ENCODE measurements around the gene SCMH1.
"Not testable (repeated sequence)": the region's sequence is repeated elsewhere in the genome, so short reads cannot be mapped to it uniquely, and the experiment has no call there.

GRCh38 chr1:41207053-41207452 is 35.1 kb downstream of the SCMH1 start:
- TF ChIP-seq CTCF (IDR thresholded peaks at IDR 0.05); POLR2A (IDR thresholded peaks at IDR 0.05; ENCODE audit: low read depth); POLR2AphosphoS5 (IDR thresholded peaks at IDR 0.05); EP300 (IDR thresholded peaks at IDR 0.05): not testable (repeated sequence)
